Keratinocyte (primary cell): ENCODE measurements around the gene ZBTB8A. TPM values are rescaled to one million over a fixed set of nuclear protein-coding genes. Genes with fewer than 3 reads are reported as not detected.

Experiments
- DNase-seq: peaks from one replicate; pipeline ENCODE4 v3.0.0-alpha.2; 2011; ENCODE audit warnings: low read depth, missing footprints, low spot score
- FAIRE-seq: peaks from 2 replicates; lab custom pipeline; 2011; peaks lifted over from hg19 to GRCh38; lab: Jason Lieb, UNC
- H2AFZ ChIP-seq: 2 replicates; pipeline ENCODE4 v1.6.0; 2012; ENCODE audit warnings: low read length, control low read depth, inconsistent platforms; ENCODE audit not compliant: control insufficient read depth
- H3K27ac ChIP-seq: 2 replicates; pipeline ENCODE4 v1.5.1; 2011; ENCODE audit warnings: low read length; ENCODE audit not compliant: control insufficient read depth, insufficient read depth
- H3K27me3 ChIP-seq: 3 replicates; pipeline ENCODE4 v1.6.0; 2011; ENCODE audit warnings: low read length; ENCODE audit not compliant: control insufficient read depth, insufficient read depth; ENCODE audit errors: extremely low read depth
- H3K36me3 ChIP-seq, 2 experiments: 2 replicates in 1 of 2; 3 replicates in 1 of 2; pipeline ENCODE4 v1.5.1; 2011; ENCODE audit warnings: low read length in 2 of 2, mild to moderate bottlenecking in 1 of 2; ENCODE audit not compliant: control insufficient read depth in 2 of 2, insufficient read depth in 2 of 2; ENCODE audit errors: extremely low read depth in 1 of 2
- H3K4me1 ChIP-seq: 3 replicates; pipeline ENCODE4 v1.5.1; 2011; ENCODE audit warnings: low read length; ENCODE audit not compliant: control insufficient read depth, insufficient read depth; ENCODE audit errors: extremely low read depth
- H3K4me2 ChIP-seq: 3 replicates; pipeline ENCODE4 v1.6.0; 2011; ENCODE audit warnings: low read depth, low read length; ENCODE audit not compliant: control insufficient read depth, insufficient read depth; ENCODE audit errors: extremely low read depth
- H3K4me3 ChIP-seq, 3 experiments: fragments of 200-600 bp in 1 of 3; sonication (generic) in 1 of 3; 2 replicates in 2 of 3; 3 replicates in 1 of 3; pipeline ENCODE4 v1.5.1; 2011 to 2016; ENCODE audit warnings: low read length in 3 of 3, mild to moderate bottlenecking in 3 of 3, control low read depth in 2 of 3, inconsistent platforms in 1 of 3, low read depth in 1 of 3, mixed read lengths in 1 of 3, mixed run types in 1 of 3, moderate library complexity in 1 of 3; ENCODE audit not compliant: control insufficient read depth in 2 of 3, insufficient read depth in 2 of 3; ENCODE audit errors: extremely low read depth in 1 of 3
- H3K79me2 ChIP-seq: 2 replicates; pipeline ENCODE4 v1.6.0; 2012; ENCODE audit warnings: low read length; ENCODE audit not compliant: control insufficient read depth, insufficient read depth
- H3K9ac ChIP-seq: 3 replicates; pipeline ENCODE4 v1.6.0; 2011; ENCODE audit warnings: low read length; ENCODE audit not compliant: control insufficient read depth, insufficient read depth; ENCODE audit errors: extremely low read depth
- H3K9me1 ChIP-seq: 3 replicates; pipeline ENCODE4 v1.6.0; 2011; ENCODE audit warnings: low read length; ENCODE audit not compliant: control insufficient read depth, insufficient read depth; ENCODE audit errors: extremely low read depth
- H3K9me3 ChIP-seq: 2 replicates; pipeline ENCODE4 v1.5.1; 2012; ENCODE audit warnings: low read depth, low read length; ENCODE audit not compliant: control insufficient read depth
- H4K20me1 ChIP-seq: 3 replicates; pipeline ENCODE4 v1.6.0; 2011; ENCODE audit warnings: low read length; ENCODE audit not compliant: control insufficient read depth, insufficient read depth; ENCODE audit errors: extremely low read depth
- EZH2 ChIP-seq: IDR thresholded peaks from one replicate; pipeline ENCODE4 v1.6.1; 2012; ENCODE audit warnings: inconsistent platforms, mild to moderate bottlenecking, low read length, moderate library complexity
- dilution Hi-C: fragments of 300-500 bp; cut with MboI; formaldehyde crosslinking; loops from one replicate; pipeline ENCODE4 v1.7.0; 2020; ENCODE audit warnings: low sequenced_read_pairs; ENCODE audit not compliant: extremely low pct_ligation_motif_present
- polyA plus RNA-seq, 5 experiments: library from polyadenylated mRNA; depleted of rRNA in 3 of 5; stranded (reverse) in 3 of 5; stranded (forward) in 1 of 5; unstranded in 1 of 5; fragments of >200 nt; gene quantifications; 1 replicate in 1 of 5; 2 replicates in 3 of 5; 3 replicates in 1 of 5; pipeline versions ENCODE4 v1.2.1 to v1.2.3, GENCODE V29; 2011 to 2012; ENCODE audit warnings: missing spikeins in 2 of 5, low read depth in 1 of 5, low replicate concordance in 1 of 5
- TF ChIP-seq, protein P1 (sequence below), 3 experiments: IDR thresholded peaks in 1 of 3; conservative IDR thresholded peaks in 1 of 3; optimal IDR thresholded peaks in 1 of 3; 2 replicates in 2 of 3; 3 replicates in 1 of 3; pipeline versions ENCODE3 to v1.5.1; 2011; ENCODE audit warnings: low read length in 3 of 3, mild to moderate bottlenecking in 3 of 3, moderate library complexity in 2 of 3, control low read depth in 1 of 3, inconsistent platforms in 1 of 3; ENCODE audit not compliant: insufficient read depth in 2 of 3; ENCODE audit errors: extremely low read depth in 1 of 3

ZBTB8A gene
- polyA plus RNA-seq, 1 donor (not counting 4 experiments of a cell fraction or from before 2014, with no cell fraction given) = 5.3 TPM

DNA sequence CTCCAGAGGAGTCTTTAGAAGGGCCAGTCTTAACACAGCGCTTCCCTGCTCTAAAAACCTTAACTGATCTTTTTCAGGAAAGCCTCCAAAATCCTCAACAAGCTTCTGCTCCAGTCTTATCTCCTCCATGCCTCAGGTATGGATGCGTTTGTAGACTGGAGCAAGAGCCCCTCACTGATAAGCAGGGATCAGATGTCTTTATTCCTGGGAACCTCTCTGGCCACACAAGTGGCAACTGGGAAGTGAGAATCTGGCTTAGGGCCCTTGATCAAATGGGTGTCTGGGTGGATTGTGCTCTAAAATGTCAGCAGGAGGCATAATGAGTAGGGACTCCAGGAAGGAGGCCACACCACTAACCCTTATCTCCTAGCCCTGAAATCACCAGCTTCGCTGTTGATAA, 1.4 kb downstream of the ZBTB8A start:
- peaks cover 0 to 4% of the 10 kb centered on the region in 2 experiments for H3K36me3 ChIP-seq
- peaks cover 2% of the 10 kb centered on the region for H3K9me1 ChIP-seq
- H3K9me3 ChIP-seq = no peaks in the 10 kb centered on the region
- TF ChIP-seq, protein P1, sequence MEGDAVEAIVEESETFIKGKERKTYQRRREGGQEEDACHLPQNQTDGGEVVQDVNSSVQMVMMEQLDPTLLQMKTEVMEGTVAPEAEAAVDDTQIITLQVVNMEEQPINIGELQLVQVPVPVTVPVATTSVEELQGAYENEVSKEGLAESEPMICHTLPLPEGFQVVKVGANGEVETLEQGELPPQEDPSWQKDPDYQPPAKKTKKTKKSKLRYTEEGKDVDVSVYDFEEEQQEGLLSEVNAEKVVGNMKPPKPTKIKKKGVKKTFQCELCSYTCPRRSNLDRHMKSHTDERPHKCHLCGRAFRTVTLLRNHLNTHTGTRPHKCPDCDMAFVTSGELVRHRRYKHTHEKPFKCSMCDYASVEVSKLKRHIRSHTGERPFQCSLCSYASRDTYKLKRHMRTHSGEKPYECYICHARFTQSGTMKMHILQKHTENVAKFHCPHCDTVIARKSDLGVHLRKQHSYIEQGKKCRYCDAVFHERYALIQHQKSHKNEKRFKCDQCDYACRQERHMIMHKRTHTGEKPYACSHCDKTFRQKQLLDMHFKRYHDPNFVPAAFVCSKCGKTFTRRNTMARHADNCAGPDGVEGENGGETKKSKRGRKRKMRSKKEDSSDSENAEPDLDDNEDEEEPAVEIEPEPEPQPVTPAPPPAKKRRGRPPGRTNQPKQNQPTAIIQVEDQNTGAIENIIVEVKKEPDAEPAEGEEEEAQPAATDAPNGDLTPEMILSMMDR (optimal IDR thresholded peaks at IDR 0.05 in 1 of 3, IDR thresholded peaks at IDR 0.05 in 1 of 3, conservative IDR thresholded peaks at IDR 0.05 in 1 of 3; ENCODE audit: extremely low read depth in 1 of 3, insufficient read depth in 2 of 3, low read length in 3 of 3) = no peak
- TF ChIP-seq EZH2 = no peak
- H3K4me1 ChIP-seq = peaks cover 11% of the 10 kb centered on the region
- peak overlapping the region in 2 of 3 experiments; percentile 59 to 90 for H3K4me3 ChIP-seq
- no peak overlapping the region for H3K27ac ChIP-seq
- peak overlapping the region; percentile 98 for H3K4me2 ChIP-seq
- no peak for FAIRE-seq
- no peaks in the 10 kb centered on the region for H4K20me1 ChIP-seq
- peak overlapping the region; percentile 75 for H3K9ac ChIP-seq
- DNase-seq = no peak
- dilution Hi-C loops = no loop called here
- no peaks in the 10 kb centered on the region for H3K27me3 ChIP-seq
- H3K79me2 ChIP-seq = peaks cover 23% of the 10 kb centered on the region
- H2AFZ ChIP-seq = no peak overlapping the region

DNA sequence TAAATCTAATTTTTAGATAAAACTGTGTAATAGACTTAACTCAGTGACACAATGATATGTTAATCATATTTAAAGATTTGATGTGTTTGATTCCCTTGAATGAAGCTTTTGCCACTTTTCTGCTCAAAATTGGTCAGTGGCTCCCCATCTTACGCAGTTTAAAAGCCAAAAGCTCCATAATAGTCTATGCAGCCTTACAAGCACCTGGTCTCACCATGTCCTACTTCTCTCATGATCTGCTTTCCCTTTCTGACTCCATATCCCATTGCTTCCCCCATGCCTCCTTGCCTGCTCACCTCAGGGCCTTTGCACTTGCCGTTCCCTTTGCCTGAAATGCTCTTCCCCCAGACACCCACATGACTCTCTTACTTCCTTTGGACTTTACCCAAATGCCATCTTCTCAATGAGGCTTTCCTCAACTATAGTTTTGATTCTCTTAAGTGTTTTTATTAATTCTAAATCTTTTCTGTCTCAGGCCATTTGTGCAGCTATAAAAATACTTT, 1.9 kb downstream of the ZBTB8A start:
- DNase-seq = no peak
- no peaks in the 10 kb centered on the region for H4K20me1 ChIP-seq
- no peak overlapping the region for H2AFZ ChIP-seq
- peaks cover 11% of the 10 kb centered on the region for H3K4me1 ChIP-seq
- TF ChIP-seq EZH2 = no peak
- TF ChIP-seq, protein P1 (optimal IDR thresholded peaks at IDR 0.05 in 1 of 3, IDR thresholded peaks at IDR 0.05 in 1 of 3, conservative IDR thresholded peaks at IDR 0.05 in 1 of 3; ENCODE audit: extremely low read depth in 1 of 3, insufficient read depth in 2 of 3, low read length in 3 of 3) = no peak
- H3K27ac ChIP-seq = no peak overlapping the region
- no peak overlapping the region for H3K4me3 ChIP-seq
- H3K9me1 ChIP-seq = peaks cover 2% of the 10 kb centered on the region
- FAIRE-seq = no peak
- H3K9me3 ChIP-seq = no peaks in the 10 kb centered on the region
- H3K79me2 ChIP-seq = peaks cover 24% of the 10 kb centered on the region
- peaks cover 0 to 4% of the 10 kb centered on the region in 2 experiments for H3K36me3 ChIP-seq
- no peak overlapping the region for H3K9ac ChIP-seq
- H3K27me3 ChIP-seq = no peaks in the 10 kb centered on the region
- H3K4me2 ChIP-seq = no peak overlapping the region
- dilution Hi-C loops = no loop called here
